GM21576 (cell line): ENCODE measurements around the gene CNTROB.

ENCODE experiments used
- ATAC-seq: cut with Tn5 transposase; IDR thresholded peaks from one replicate; pipeline ENCODE4 v1.9.1; 2021; ENCODE audit warnings: mild to moderate bottlenecking, moderate library complexity; ENCODE audit not compliant: unreplicated experiment

CNTROB gene

GRCh38 chr17:7909089-7909488, 22.9 kb upstream of the CNTROB start:
- ATAC-seq = no peak

GRCh38 chr17:7910281-7910680, 21.7 kb upstream of the CNTROB start:
- no peak for ATAC-seq

GRCh38 chr17:7910711-7911110, 21.3 kb upstream of the CNTROB start:
- no peak for ATAC-seq

DNA sequence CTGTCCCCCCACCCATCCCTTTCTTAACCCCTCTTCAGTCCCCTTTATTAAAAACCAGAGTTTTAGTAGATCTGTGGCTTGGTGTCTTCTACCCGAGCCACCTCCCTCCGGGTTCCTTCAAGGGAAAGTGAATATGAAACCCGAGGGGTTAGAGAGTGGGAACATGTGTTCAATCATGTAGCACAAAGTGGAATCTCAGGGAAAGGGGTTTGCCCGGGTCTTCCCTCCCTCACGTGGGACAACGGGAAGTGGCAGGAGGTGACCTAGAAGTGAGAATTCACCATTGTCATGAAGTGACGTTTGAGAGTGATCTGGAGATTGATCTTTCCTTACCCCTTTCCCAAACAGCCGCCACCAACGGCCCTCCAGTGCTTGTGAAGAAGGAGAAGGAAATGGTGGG, 20.9 kb upstream of the CNTROB start:
- no peak for ATAC-seq

DNA sequence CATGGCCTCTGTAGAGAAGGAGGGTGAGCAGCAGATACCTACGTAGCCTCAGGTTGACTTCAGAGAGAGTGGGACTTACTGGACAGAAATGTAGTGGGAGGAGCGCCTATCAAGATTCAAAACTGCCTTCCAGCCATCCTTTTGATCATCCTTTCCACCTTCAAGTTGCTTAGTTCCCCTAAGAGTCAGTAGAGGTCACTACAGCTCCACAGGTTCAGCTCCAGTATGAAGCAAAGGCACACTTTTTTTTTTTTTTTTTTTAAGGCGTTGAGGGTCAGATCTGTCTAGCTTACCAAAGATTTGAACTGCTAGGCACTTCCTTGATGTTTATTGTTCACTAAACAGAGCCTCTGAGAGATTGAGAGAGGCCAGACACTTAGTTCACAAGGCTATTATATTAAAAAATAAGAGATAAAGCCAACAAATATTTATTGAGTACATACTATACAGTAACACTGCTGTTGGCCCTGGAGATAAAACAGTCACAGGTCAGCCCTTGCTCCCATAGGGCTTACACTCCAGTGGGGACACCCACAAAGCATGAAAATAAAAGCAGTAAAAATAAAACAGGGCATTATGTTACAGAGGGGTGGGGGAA, 19.0 kb upstream of the CNTROB start:
- ATAC-seq = no peak

- ATAC-seq = peak; percentile 4
Observed at GRCh38 chr17:7915179-7915610, 16.8 kb upstream of the CNTROB start.

DNA sequence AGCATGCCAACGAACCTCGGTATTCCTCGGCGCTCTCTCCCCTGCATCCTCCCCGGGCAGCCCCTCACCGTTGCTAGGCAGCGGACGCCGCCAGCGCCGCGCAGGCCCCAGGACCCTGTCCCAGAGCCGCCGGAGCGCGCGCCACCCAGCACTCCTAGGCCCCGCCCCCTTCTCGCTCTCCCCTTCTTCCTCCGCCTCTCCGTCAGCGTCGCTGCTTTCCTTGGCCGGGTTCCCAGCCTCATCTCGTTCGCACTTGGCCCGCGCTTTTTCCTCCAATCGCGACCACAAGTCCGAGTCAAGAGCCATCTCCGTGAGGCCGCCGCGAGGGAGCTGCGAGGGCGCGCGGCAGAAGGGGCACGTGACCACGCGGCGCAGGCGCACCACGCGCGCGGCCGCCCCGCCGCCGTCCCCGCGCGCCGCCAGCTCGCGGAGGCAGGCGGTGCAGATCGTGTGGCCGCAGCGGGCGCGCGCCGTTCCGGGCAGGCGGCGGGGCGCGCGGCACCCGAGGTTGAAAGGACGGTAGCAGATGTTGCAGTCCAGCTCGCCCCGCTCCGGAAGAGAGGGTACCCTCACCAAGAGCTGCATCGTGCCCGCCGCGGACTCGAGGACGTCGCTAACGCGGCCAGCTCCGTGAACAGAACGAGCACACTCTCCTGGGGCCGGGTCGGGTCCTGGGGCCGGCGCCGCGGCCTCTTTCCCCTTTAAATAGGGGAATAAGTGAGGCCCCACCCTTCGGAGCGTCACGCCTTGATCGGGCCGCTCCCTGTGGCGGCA, 16.2 kb upstream of the CNTROB start, which contains the start of gene RNF227:
Gene RNF227 (minus strand): TSS at position 679 of the 774 bp plus-strand sequence. CDS start 94 bp downstream, at position 585.
- peak; percentile 65 for ATAC-seq

DNA sequence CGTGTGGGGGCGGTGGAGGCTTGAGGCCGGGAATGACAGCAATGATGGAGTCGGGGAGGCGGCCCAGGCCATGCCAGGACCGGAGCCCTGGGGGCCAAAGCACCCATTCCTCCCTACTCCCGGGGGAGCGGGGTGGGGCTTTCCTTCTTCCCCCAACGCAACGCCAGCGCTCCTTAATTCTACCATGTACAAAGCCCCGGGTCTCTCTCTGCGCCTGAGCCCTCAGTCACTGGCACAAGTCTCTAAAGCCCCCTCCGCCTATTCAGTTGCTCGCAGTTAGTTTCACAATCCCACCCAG, 15.7 kb upstream of the CNTROB start:
- ATAC-seq = no peak

DNA sequence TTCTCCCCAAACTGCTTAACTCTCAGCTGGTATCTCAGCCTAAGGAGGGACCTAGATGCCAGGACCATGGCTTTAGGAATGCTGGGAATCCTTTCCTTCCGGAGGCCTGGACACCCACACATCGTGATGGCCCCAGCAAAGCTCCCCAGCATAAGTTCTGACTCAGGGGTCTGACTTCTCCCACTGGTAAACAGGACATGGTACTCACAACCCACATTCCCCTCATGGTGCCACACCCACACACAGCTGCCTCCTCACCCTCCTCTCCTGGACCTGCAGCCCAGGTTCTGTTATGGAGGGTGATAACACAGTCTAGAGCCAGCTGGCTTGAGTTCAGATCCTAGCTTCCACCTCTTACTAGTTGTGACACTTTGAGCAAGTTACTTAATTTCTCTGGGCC, 15.2 kb upstream of the CNTROB start:
- no peak for ATAC-seq

DNA sequence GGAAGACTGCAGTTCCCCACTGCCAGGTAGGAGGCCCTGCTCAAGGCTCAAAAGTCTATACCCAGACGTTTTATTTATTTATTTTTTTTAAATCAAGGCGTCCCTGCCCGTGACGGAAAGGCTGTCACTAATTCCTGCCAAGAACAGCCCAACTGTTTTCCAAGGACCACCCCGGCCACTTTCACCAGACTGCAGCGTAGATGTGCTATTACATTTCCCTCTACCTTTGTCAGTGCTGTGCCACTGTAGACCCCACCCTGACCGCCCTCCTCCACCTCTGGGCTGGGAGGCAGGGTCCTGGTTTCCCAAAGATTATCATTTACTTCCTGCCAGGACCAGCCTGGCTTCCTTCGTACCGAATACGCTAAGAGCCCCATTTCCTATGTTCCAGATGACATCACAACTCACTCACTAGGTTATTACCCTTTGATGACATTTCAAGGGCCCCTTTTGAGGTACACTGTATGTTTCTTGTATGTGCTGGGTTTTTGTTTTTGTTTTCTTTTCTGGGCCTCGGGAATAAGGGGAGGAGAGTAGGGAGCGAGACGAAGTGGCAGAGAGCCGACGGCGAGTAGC, 9.6 kb upstream of the CNTROB start:
- no peak for ATAC-seq

DNA sequence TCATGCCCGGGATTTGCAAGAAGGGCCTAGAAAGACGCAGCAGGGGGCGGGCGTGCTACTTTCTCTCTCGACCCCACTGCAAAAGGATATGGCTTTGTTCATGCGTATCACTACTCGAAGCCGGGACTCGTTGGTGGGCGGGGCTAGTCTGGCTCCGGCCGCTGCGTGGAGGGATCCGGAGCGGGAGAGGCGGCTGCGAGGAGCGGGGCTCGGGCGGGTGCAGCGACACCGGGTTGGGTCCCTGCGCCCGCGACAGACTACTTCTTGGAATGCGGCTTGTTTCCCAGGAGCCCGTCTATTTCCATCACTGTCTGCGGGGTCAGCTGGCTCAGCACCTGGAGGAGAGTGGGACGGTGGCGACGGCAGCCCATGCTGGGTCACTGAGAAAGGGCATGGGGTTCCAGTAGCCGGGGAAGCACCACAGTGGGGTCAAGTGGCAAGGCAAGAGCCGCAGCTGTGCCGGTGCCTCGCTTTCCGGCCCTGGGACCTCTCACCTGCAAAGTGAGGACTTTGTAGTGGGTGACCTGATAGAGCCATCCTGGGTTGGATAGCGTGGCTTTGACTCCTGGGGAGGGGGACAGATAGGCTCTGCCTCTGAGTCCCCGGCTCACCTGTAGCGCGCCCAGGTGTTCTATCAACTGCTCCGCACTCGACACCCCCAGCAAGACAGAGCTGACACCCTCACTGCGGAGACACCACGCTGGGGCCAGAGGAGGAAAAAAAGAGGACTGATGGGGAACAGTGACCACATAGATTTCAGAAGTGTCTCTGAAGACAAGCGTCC, 9.0 kb upstream of the CNTROB start:
- ATAC-seq = no peak

DNA sequence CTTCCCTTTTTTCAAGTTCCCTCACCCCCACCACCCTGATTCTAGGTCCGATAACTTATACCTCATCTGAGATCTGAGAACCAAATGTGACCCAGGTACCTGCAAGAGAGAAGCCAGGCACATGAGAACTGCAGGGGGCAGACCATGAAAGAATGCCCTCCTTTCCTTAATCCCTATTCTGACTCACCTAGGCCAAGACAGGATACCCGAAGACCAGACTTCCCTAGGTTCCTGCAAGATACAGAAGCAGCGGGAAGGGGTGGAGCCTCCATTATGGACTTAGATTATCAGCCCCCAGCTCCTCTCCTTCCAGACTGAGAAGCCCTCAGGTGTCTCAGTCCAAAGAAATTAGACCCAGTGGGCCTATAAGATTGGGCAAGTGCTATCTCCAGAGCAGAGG, 4.4 kb upstream of the CNTROB start:
- no peak for ATAC-seq

- ATAC-seq = no peak
Observed at GRCh38 chr17:7929158-7930023, 2.6 kb upstream of the CNTROB start, which contains the start of gene KCNAB3. KCNAB3 (minus strand) TSS chr17:7929856; CDS start chr17:7929435, 421 bp downstream.

- no peak for ATAC-seq
Observed at GRCh38 chr17:7930841-7931631, 970 bp upstream of the CNTROB start.

DNA sequence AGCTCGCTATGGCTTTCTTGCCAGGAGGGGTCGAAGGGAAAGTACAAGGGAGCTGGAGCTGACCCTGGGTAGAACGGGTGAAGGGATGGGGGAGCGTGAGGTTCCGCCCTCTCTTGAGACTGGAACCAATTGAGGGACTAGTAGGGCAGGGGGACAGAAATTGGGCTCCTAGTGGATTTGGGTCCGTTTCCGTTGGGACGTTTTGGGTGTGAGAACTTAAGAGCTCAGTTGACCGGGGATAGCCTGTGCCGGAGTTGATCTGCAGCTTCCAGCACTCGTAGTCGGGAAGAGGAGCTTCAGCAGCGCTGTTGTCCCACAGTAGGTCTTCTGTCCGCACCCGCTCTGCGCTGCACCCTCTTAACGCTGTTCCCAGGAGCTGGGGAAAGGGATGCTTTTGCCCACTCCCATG, 481 bp downstream of the CNTROB start:
- ATAC-seq = no peak

DNA sequence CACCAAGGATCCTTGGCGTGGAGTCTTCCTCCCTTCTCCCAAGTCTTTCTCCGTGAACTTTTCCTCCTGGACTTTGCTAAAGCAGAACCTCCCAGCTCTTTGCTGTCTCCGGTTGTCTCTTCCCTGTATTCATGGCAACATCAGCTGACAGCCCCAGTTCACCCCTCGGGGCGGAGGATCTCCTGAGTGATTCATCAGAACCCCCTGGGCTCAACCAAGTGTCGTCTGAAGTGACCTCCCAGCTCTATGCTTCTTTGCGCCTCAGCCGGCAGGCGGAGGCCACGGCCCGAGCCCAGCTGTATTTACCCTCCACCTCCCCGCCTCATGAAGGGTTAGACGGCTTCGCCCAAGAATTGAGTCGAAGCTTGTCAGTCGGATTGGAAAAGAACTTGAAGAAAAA, 943 bp downstream of the CNTROB start:
- ATAC-seq = no peak

GRCh38 chr17:7935859-7936258, 3.9 kb downstream of the CNTROB start:
- no peak for ATAC-seq

GRCh38 chr17:7940034-7940433, 8.0 kb downstream of the CNTROB start:
- no peak for ATAC-seq

DNA sequence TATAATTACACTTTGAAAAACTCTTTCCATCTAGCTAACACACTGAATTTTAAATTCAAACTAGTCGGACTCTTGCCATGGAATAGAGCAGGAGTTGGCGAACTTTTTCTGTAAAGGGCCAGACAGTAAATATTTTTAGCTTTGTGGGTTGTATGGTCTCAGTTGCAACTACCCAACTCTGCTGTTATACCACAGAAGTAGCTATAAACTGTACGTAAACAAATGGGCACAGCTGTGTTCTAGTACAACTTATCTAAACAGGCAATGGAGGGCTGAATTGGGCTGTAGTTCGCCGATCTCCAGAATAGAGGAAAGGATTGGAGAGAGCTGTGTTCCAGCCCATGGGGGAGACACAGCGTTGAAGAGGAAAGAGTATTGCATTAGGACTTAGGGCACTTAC, 8.7 kb downstream of the CNTROB start:
- ATAC-seq = no peak

DNA sequence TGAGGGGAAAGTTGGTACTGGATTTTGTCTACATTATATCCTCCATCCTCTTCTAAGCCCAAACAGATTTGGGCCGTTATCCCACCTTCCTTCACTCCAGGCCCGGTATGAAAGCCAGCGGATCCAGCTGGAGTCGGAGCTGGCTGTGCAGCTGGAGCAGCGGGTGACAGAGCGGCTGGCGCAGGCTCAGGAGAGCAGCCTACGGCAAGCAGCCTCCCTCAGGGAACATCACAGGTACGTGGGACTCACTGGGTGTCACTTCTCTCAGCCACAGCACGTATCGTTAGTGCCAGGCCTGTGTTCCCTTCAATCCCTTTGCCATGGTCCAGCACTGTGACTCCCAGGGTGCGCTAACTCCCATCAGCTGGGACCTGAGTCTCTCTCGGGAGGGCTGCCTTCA, 11.3 kb downstream of the CNTROB start:
- no peak for ATAC-seq
